MM.1S (cell line): Measurements from ENCODE around the gene PPM1B.
"Not testable (repeated sequence)": the region's sequence is repeated elsewhere in the genome, so short reads cannot be mapped to it uniquely, and the experiment has no call there.

Experiments
- EZH2phosphoT487 ChIP-seq: fragments of 300-600 bp; sonication (generic); IDR thresholded peaks from 2 replicates; pipeline ENCODE4 v1.6.1; 2018; ENCODE audit warnings: antibody characterized with exemption, low read length
- TF ChIP-seq, protein P1 (sequence below): fragments of 300-600 bp; sonication (generic); IDR thresholded peaks from 2 replicates; pipeline ENCODE4 v1.5.1; 2016; ENCODE audit warnings: antibody characterized with exemption, low read length, mixed read lengths

DNA sequence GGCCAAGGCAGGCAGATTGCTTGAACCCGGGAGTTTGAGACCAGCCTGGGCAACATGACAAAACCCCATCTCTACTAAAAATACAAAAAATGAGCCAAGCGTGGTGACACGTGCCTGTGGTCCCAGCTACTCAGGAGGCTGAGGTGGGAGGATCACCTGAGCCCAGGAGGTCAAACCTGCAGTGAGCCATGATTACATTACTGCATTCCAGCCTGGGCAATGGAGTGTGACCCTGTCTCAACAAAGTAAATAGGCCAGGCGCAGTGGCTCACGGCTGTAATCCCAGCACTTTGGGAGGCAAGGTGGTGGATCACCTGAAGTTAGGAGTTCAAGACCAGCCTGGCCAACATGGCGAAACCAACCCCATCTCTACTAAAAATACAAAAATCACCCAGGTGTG is 80.6 kb downstream of the PPM1B start:
- TF ChIP-seq, protein P1, sequence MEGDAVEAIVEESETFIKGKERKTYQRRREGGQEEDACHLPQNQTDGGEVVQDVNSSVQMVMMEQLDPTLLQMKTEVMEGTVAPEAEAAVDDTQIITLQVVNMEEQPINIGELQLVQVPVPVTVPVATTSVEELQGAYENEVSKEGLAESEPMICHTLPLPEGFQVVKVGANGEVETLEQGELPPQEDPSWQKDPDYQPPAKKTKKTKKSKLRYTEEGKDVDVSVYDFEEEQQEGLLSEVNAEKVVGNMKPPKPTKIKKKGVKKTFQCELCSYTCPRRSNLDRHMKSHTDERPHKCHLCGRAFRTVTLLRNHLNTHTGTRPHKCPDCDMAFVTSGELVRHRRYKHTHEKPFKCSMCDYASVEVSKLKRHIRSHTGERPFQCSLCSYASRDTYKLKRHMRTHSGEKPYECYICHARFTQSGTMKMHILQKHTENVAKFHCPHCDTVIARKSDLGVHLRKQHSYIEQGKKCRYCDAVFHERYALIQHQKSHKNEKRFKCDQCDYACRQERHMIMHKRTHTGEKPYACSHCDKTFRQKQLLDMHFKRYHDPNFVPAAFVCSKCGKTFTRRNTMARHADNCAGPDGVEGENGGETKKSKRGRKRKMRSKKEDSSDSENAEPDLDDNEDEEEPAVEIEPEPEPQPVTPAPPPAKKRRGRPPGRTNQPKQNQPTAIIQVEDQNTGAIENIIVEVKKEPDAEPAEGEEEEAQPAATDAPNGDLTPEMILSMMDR = not testable (repeated sequence)
- TF ChIP-seq EZH2phosphoT487 = not testable (repeated sequence)
